OCI-LY1 (cell line): ENCODE results near the gene CCR3.
A peak's percentile ranks its signal among the peaks of the same experiment; 100 is the strongest.

ENCODE experiments used
- H2AFZ ChIP-seq: fragments of 200-600 bp; sonication (generic), shearing (Covaris generic); 2 replicates; pipeline ENCODE4 v1.6.0; 2014; ENCODE audit warnings: antibody characterized with exemption, mild to moderate bottlenecking, low read length
- H3F3A ChIP-seq: fragments of 200-600 bp; sonication (generic), shearing (Covaris generic); 2 replicates; pipeline ENCODE4 v1.6.0; 2014; ENCODE audit warnings: mild to moderate bottlenecking, antibody characterized with exemption, low read length, moderate library complexity; ENCODE audit not compliant: insufficient read depth
- H3K27ac ChIP-seq: fragments of 200-600 bp; sonication (generic); 2 replicates; pipeline ENCODE4 v1.5.1; 2014; ENCODE audit warnings: low read length, mixed run types, mild to moderate bottlenecking, low read depth; ENCODE audit not compliant: poor library complexity, severe bottlenecking
- H3K27me3 ChIP-seq: fragments of 200-600 bp; sonication (generic); 2 replicates; pipeline ENCODE4 v1.6.0; 2014; ENCODE audit warnings: antibody characterized with exemption, mild to moderate bottlenecking, low read length, moderate library complexity; ENCODE audit not compliant: insufficient read depth
- H3K36me3 ChIP-seq: fragments of 200-600 bp; sonication (generic); 2 replicates; pipeline ENCODE4 v1.6.1; 2014; ENCODE audit warnings: mild to moderate bottlenecking, antibody characterized with exemption, low read length, moderate library complexity, mixed read lengths; ENCODE audit not compliant: insufficient read depth
- H3K4me1 ChIP-seq: fragments of 200-600 bp; sonication (generic); 2 replicates; pipeline ENCODE4 v1.5.1; 2014; ENCODE audit warnings: mild to moderate bottlenecking, low read length, moderate library complexity; ENCODE audit not compliant: insufficient read depth, severe bottlenecking
- H3K4me2 ChIP-seq: fragments of 200-600 bp; sonication (generic), shearing (Covaris generic); 2 replicates; pipeline ENCODE4 v1.6.1; 2014; ENCODE audit warnings: low read length
- H3K4me3 ChIP-seq: fragments of 200-600 bp; sonication (generic); 2 replicates; pipeline ENCODE4 v1.5.1; 2014; ENCODE audit warnings: low read length, low read depth, mild to moderate bottlenecking, mixed read lengths; ENCODE audit not compliant: poor library complexity, severe bottlenecking
- H3K79me2 ChIP-seq: fragments of 200-600 bp; shearing (Covaris generic); 2 replicates; pipeline ENCODE4 v1.6.1; 2016; ENCODE audit warnings: mixed run types, low read length, mixed read lengths; ENCODE audit not compliant: insufficient read depth
- H3K9ac ChIP-seq: fragments of 200-600 bp; sonication (generic), shearing (Covaris generic); 2 replicates; pipeline ENCODE4 v1.6.1; 2014; ENCODE audit warnings: mild to moderate bottlenecking, low read length, mixed read lengths
- H3K9me2 ChIP-seq: fragments of 200-600 bp; sonication (generic), shearing (Covaris generic); 2 replicates; pipeline ENCODE4 v1.6.1; 2014; ENCODE audit warnings: low read depth, mild to moderate bottlenecking, low read length, mixed read lengths
- H3K9me3 ChIP-seq: fragments of 200-600 bp; shearing (Covaris generic); 2 replicates; pipeline ENCODE4 v1.6.1; 2014; ENCODE audit warnings: low read length, mixed read lengths
- H4K20me1 ChIP-seq: fragments of 200-600 bp; sonication (generic), shearing (Covaris generic); 2 replicates; pipeline ENCODE4 v1.6.0; 2016; ENCODE audit warnings: mild to moderate bottlenecking, low read length; ENCODE audit not compliant: insufficient read depth
- CTCF ChIP-seq: fragments of 200-600 bp; sonication (generic), shearing (Covaris generic); IDR thresholded peaks from 2 replicates; pipeline ENCODE4 v1.5.1; 2017; ENCODE audit warnings: mild to moderate bottlenecking, antibody characterized with exemption, low read length, moderate library complexity, mixed read lengths
- EZH2 ChIP-seq: fragments of 200-600 bp; sonication (generic), shearing (Covaris generic); IDR thresholded peaks from 2 replicates; pipeline ENCODE4 v1.8.0; 2017; ENCODE audit warnings: borderline replicate concordance, mixed run types, mild to moderate bottlenecking, antibody characterized with exemption, low read length, moderate library complexity, mixed read lengths

The CCR3 gene

GRCh38 chr3:46213201-46213600 is 29.1 kb upstream of the CCR3 start:
- H3K27ac ChIP-seq = no peak overlapping the region
- H2AFZ ChIP-seq = no peak overlapping the region
- no peaks in the 10 kb centered on the region for H3K79me2 ChIP-seq
- H3K9me2 ChIP-seq = no peaks in the 10 kb centered on the region
- H3K9me3 ChIP-seq = no peaks in the 10 kb centered on the region
- TF ChIP-seq EZH2 (no peak), CTCF (no peak)
- no peaks in the 10 kb centered on the region for H3K27me3 ChIP-seq
- no peaks in the 10 kb centered on the region for H4K20me1 ChIP-seq
- no peak overlapping the region for H3K4me3 ChIP-seq
- H3K36me3 ChIP-seq = no peaks in the 10 kb centered on the region
- H3K9ac ChIP-seq = no peak overlapping the region
- no peak overlapping the region for H3K4me2 ChIP-seq
- no peaks in the 10 kb centered on the region for H3K4me1 ChIP-seq
- H3F3A ChIP-seq = no peaks in the 10 kb centered on the region

GRCh38 chr3:46214751-46215352 is 27.4 kb upstream of the CCR3 start:
- no peak overlapping the region for H3K27ac ChIP-seq
- no peaks in the 10 kb centered on the region for H3K36me3 ChIP-seq
- no peak overlapping the region for H3K4me2 ChIP-seq
- no peak overlapping the region for H3K9ac ChIP-seq
- H3K9me2 ChIP-seq = no peaks in the 10 kb centered on the region
- no peaks in the 10 kb centered on the region for H3K79me2 ChIP-seq
- no peaks in the 10 kb centered on the region for H3K9me3 ChIP-seq
- H3K4me3 ChIP-seq = no peak overlapping the region
- H4K20me1 ChIP-seq = no peaks in the 10 kb centered on the region
- H3K4me1 ChIP-seq = no peaks in the 10 kb centered on the region
- no peak overlapping the region for H2AFZ ChIP-seq
- no peak for TF ChIP-seq EZH2
- TF ChIP-seq CTCF = peak; percentile 36
- no peaks in the 10 kb centered on the region for H3F3A ChIP-seq
- H3K27me3 ChIP-seq = no peaks in the 10 kb centered on the region

- Histone ChIP-seq H3K4me1 (no peaks in the 10 kb centered on the region), H3K4me2 (no peak overlapping the region), H3K36me3 (no peaks in the 10 kb centered on the region), H3K27me3 (no peaks in the 10 kb centered on the region), H3K79me2 (no peaks in the 10 kb centered on the region), H3F3A (no peaks in the 10 kb centered on the region), H3K9ac (no peak overlapping the region), H3K9me2 (no peaks in the 10 kb centered on the region), H3K27ac (no peak overlapping the region), H3K4me3 (no peak overlapping the region), H4K20me1 (no peaks in the 10 kb centered on the region), H3K9me3 (no peaks in the 10 kb centered on the region), H2AFZ (no peak overlapping the region)
- no peak for TF ChIP-seq EZH2
Measured at GRCh38 chr3:46215810-46216414, 26.3 kb upstream of the CCR3 start.

GRCh38 chr3:46218196-46218709 is 24.0 kb upstream of the CCR3 start:
- Histone ChIP-seq H3K79me2 (no peaks in the 10 kb centered on the region), H3K36me3 (no peaks in the 10 kb centered on the region), H3K27ac (no peak overlapping the region), H4K20me1 (no peaks in the 10 kb centered on the region), H3F3A (no peaks in the 10 kb centered on the region), H3K4me2 (no peak overlapping the region), H3K9ac (no peak overlapping the region), H3K9me2 (no peaks in the 10 kb centered on the region), H2AFZ (no peak overlapping the region), H3K4me3 (no peak overlapping the region), H3K4me1 (no peaks in the 10 kb centered on the region), H3K9me3 (no peaks in the 10 kb centered on the region), H3K27me3 (no peaks in the 10 kb centered on the region)
- TF ChIP-seq EZH2 (no peak), CTCF (no peak)
